GM19351 (cell line): ENCODE results near the gene F11.
"Not testable (repeated sequence)": the region's sequence is repeated elsewhere in the genome, so short reads cannot be mapped to it uniquely, and the experiment has no call there.

ENCODE experiments used
- ATAC-seq: cut with Tn5 transposase; IDR thresholded peaks from one replicate; pipeline ENCODE4 v1.9.1; 2021; ENCODE audit warnings: mild to moderate bottlenecking, moderate library complexity; ENCODE audit not compliant: unreplicated experiment

The F11 gene

DNA sequence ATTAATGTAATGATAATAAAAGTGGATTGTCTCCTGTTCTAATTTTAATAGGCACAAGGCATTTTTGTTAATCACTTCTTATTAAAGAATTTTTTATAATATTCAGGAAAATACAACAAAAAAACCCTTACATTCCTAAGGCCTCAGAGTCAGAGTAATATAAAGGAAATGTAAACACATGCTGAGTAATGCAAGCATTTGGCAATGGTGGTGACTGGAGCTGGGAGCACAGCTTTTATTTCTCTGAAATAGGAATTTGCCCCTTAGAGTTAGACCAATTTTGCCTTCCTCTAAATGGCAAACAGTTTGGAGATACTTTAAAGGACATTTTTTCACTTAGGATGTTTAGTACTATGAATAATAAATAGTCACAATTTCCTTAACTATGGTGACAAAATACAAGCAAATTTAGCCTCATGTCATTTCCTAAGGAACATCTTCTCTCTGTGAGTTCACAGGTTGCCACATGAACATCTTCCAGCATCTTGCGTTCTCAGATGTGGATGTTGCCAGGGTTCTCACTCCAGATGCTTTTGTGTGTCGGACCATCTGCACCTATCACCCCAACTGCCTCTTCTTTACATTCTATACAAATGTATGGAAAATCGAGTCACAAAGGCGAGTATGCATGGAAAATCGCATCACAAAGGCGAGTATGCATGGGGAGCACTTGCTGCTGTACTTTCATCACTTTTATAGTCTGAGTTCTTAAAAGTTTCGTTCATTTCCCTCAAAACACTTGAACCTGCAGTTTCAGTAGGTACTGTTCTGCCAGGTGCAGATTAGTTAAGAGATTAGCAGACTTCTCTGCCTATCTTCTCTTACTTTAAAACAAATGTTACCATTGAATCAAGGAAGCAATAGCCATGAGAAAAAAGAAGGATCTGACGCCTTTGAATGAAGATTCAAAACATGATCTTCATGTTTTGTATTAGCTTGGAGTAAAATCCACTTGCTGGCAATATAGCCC is 15.9 kb upstream of the F11 start:
- no peak for ATAC-seq

DNA sequence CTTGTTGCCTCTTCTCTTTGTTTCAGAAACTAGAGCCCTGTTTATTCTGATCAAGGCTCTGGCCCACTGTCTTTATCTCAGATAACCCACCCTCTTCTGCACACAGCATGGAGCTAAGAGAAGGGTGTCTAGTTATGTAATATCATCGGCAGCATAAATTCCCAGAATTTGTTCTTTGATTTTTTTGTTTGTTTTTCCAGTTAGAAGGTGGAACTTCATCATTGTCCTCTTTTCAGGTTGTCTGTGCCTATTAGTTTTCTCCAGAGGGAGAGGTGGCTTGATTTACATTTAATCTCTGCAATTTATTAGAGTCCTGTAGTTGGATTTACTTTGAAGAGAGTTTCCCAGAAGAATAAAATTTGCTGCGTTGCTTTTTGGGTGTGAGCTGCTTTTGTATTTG is 15.2 kb upstream of the F11 start:
- no peak for ATAC-seq

DNA sequence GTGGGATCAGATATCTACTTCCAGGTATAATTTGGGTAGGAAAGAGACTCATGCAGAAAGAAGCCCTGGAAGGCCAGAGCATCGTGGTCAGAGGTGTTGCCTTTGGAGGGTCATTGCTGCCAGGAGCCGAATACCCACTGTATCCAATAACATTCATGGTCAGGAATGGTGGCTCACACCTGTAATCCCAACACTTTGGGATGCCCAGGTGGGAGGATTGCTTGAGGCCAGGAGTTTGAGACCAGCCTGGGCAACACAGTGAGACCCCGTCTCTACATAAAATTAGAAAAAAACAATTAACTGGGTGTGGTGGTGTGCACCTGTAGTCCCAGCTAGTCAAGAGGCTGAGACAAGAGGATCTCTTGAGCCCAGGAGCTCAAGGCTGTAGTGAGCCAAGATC is 10.9 kb upstream of the F11 start:
- no peak for ATAC-seq

DNA sequence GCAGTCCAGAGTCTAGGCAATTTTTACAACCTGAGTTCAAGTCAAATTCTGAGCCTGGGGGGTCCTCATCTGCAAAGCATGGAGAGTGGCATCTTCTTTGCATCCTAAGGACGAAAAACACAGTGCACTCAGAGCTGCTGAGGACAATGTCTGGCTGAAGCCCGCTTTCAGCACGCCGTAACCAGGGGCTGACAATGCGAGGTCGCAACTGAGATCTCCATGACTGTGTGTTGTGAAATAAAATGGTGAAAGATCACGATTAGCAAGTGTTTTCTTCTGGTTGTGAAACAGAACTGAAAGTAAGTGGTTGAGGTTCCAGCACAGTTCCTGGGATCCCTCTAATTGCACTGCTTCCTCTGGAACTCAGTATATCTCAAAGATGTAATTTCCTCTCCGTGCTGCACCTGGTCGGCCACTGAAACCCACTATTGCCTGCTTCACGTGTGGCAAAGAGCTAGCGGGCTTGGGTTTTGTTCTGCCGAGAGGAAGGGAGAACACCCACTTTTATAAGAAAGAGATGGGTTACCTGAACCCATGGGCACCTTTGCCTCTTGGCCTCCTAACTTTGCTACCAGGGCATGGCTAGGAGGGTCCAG is 7.7 kb upstream of the F11 start:
- ATAC-seq = no peak

- ATAC-seq = no peak
These were observed 5.9 kb upstream of the F11 start for GRCh38 chr4:186260117-186260503.

- ATAC-seq = no peak
These were observed 5.2 kb upstream of the F11 start for GRCh38 chr4:186260504-186261448.

DNA sequence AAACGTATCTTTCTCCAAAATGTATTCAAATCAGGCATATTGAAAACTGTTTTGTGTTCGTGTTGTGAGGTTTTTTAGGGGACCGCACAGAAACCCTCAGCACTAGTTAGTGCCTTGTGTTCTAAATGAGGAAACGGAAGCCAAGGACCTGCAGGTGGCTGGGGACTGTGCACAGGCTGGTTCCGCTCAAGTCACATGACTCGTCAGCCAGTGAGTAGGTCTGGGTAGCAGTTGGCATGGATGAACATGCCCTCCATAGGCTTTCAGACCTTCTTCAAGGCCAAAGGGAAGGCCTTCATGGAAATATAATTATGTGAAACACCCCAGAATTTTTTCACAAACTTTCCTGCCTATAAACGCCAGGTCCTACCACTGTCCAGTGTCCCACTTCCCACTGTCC is 1.3 kb upstream of the F11 start:
- no peak for ATAC-seq

GRCh38 chr4:186265250-186265649 is 739 bp upstream of the F11 start:
- ATAC-seq = not testable (repeated sequence)

DNA sequence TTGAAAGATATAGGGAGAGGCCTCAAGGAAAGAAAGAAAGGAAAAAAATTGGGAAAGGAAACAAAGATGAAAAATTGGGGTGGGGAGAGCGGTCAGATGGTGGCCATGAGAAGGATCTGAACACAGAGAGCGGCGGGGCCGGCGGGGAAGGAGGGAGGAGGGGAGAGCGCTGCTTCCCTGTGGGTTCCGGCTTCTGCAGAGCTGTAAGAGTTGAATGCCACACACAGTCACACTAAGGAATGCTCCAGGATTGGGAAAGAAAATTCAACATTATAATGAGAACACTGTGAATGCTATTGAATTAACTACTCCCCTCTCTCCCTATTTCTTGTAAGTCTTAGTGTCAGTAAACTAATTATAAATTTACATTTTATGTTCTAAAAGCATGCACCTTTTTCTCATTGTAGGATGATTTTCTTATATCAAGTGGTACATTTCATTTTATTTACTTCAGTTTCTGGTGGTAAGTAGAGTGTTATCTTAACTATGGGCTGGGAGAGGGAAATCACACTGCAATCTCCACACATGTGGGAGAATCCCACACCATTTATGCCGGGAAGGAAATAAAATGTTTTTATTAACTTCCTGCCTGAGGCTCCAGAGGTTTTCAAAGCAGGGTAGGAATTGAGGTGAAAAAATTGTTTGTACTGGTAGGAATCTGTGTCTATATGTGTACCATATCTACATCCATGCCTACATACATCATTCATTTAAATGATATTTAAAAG is 904 bp downstream of the F11 start:
- no peak for ATAC-seq

GRCh38 chr4:186271081-186271678 is 5.2 kb downstream of the F11 start:
- ATAC-seq = no peak

- no peak for ATAC-seq
These were observed 6.9 kb downstream of the F11 start for GRCh38 chr4:186272699-186273391.

- ATAC-seq = not testable (repeated sequence)
These were observed 7.4 kb downstream of the F11 start for GRCh38 chr4:186273392-186273789.

DNA sequence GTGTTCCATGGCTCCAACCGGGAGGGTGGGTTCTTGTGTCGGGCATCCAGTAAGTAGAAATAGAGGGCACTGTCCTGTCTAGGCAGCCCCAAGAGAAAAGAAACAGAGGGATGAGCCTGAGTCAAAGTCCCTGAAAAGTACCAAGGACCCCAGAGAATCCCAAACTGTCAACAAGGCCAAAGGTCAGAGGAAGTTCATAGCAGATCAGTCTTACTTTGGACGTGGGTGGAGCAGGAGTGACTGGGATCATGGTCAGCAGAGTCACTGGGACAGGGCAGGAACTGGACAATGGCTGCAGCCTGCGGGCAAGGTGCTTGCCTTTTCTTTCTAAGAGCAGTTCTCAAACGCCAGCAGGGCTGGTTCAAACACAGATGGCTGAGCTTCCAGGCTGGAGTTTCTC is 17.3 kb downstream of the F11 start:
- ATAC-seq = no peak

DNA sequence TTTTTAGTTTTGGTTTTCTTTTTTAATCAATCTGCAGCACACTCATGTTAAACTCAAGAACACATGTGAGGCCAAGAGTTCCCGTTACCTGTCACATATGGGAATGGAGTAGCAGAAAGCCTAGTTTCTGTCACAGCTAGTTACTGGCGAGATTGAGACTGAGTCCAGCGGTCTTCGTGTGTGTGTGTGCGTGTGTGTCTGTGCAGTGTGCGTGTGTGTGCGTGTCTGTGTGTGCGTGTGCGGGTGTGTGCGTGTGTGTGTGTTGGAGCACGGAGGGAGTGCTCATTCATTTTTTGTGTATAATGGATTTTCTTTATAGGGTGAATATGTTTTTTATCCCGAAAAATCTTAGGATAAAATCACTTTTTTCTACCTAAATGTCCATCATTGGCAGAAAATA is 19.2 kb downstream of the F11 start:
- ATAC-seq = no peak

DNA sequence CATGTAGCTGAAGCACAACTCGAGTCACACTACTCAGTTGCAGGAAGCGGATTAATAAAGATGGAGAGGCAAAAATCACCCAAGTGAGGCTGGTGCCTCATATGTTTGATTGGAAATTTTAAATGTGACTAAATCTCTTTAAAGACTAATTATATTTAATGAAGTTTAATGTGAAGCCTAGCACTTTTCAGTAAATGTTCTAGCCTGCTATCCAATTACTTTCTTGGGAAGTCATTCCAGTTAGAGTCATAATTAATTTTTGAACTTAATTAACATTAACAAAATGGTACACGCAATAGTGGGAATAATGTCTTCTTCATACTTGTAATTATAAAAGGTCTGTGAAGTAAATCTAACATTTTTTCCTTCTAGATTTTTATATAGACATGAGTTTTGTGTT is 20.6 kb downstream of the F11 start:
- ATAC-seq = no peak

- ATAC-seq = no peak
These were observed 25.4 kb downstream of the F11 start for GRCh38 chr4:186291256-186291890.

GRCh38 chr4:186294160-186294559 is 28.2 kb downstream of the F11 start:
- no peak for ATAC-seq

DNA sequence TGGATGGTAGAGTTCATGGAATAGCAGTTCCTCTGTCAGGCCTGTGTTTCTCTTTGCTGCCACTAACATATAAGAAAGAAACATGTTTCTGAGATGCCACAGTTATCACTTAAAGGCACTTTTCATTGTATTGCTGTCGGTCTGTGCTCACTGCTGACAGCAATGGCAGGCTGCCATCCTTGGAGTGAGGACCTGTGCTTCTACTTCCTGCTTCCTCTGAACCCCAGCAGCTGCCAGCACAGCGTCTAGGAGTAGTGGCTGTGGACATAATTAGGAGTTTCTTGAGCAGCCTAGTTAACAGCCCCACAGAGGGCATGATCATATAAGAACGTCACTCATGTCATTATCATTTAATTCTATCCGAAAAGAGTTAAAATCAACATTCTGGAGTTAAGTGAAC is 30.5 kb downstream of the F11 start:
- ATAC-seq = no peak

GRCh38 chr4:186297013-186297645 is 31.1 kb downstream of the F11 start:
- ATAC-seq = peak; percentile 60
